Activated CD4-positive, alpha-beta memory T cell treated with anti-CD3 and anti-CD28 coated beads for 36 hours (primary cell): ENCODE data around the gene PIK3R5. TPM values are rescaled to one million over a fixed set of nuclear protein-coding genes. Genes with fewer than 3 reads are reported as not detected.

Source experiments
- CTCF ChIA-PET: fragments of 350-600 bp; sonication (Branson Sonifier 250); formaldehyde crosslinking; loops from one replicate; lab custom pipeline; 2021; ENCODE audit warnings: antibody characterized with exemption, inconsistent platforms; lab: Charles Lee
- POLR2A ChIA-PET: fragments of 350-600 bp; sonication (Branson Sonifier 250); formaldehyde crosslinking; loops from one replicate; lab custom pipeline; 2021; ENCODE audit warnings: antibody characterized with exemption; lab: Charles Lee
- DNase-seq: peaks from one replicate; pipeline ENCODE4 v3.0.0-alpha.2; 2020
- H3K27ac Mint-ChIP-seq: one replicate; pipeline ENCODE4 v1.8.0; 2021; ENCODE audit warnings: mixed read lengths
- H3K27me3 Mint-ChIP-seq: one replicate; pipeline ENCODE4 v1.8.0; 2021; ENCODE audit warnings: mixed read lengths
- H3K36me3 Mint-ChIP-seq: one replicate; pipeline ENCODE4 v1.8.0; 2021; ENCODE audit warnings: mixed read lengths
- H3K4me1 Mint-ChIP-seq: one replicate; pipeline ENCODE4 v1.8.0; 2021; ENCODE audit warnings: low read depth, mixed read lengths
- H3K4me3 Mint-ChIP-seq: one replicate; pipeline ENCODE4 v1.8.0; 2021; ENCODE audit warnings: mild to moderate bottlenecking, mixed read lengths
- H3K9me3 Mint-ChIP-seq: one replicate; pipeline ENCODE4 v1.8.0; 2021; ENCODE audit warnings: mixed read lengths
- intact Hi-C: fragments of 100-400 bp; cut with micrococcal nuclease; formaldehyde crosslinking; loops from one replicate; pipeline ENCODE4 v1.15.1; 2023
- total RNA-seq, 2 experiments: library from RNA; stranded (reverse); gene quantifications; one replicate each; pipeline ENCODE4 v1.2.3, GENCODE V29; 2021

Gene PIK3R5
- total RNA-seq, 2 experiments from 2014 or later, result 20.7 to 22.4 TPM

DNA sequence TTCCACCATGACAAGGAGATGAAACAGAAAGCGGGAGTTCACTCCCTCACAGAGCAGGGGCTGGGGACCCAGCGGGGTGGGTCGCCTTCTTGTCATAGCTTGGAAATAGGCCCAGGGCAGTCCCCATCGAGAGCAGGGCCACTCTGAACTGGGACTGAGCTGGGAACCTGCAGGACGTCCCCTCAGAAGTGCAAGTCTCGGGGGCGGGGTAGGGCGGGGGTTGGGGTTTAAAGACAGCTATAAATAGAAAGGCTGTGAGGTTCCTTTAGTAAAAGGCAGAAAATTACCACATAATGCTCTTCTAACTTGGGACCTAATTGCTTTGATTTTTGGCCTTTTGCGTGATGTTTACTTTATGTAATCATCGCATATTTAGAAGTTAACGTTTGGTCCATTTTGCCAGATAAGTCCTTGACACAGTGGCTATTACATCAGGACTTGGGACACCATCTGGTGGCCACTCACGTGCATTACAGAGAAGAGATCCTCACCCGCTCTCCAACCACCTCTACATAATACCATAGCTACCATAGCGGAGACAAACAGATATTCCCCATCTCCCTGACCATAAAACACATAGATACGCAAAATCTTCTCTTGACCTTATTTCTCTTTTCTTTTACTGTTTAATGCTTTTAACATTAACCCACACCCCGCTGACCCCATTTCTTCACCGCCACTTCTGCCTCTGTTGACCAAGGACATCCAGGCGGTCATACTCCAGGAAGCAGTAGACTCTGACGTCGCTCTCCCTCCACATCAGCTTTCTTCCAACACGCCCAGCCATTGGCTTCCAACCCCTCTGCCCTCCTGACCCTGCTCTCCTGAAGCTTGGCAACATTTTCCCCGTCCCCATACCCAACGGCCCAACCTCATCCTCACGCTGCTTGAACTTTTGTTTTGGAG lies 70.6 kb downstream of the PIK3R5 start:
- intact Hi-C loops, result loop anchor here (1.0 to 10.0 kb wide), 5 partner anchors 38 to 510 kb away; partner anchors contain the start of genes NDEL1 and RPL26
- no peak overlapping the region for H3K4me3 Mint-ChIP-seq

DNA sequence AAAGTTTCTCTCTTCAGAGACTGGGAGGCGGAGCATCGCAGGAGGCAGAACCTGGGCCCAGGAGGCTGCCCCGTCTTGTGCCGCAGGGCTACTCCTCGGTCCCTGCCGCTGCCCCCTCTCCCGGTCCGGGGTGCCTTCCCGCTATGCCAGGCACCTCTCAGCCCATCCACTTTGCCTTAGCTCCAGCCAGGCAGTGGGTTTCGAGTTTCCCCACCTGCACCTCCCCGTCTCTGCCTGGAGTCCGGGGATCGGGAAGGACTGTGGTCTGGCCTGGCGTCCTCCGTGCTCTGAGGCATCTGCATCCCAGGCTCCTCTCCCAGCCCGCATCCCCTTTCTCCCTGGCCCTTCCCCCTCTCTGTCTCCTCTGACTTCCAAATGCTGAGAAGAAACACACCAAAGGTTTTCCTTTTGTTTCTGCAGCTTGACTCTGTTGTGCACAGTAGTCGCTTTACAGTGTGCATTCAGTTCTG lies 71.3 kb downstream of the PIK3R5 start:
- Mint-ChIP-seq H3K4me1 (peaks cover 59% of the 10 kb centered on the region), H3K27me3 (no peaks in the 10 kb centered on the region), H3K27ac (no peak overlapping the region), H3K36me3 (peaks cover 27% of the 10 kb centered on the region), H3K4me3 (no peak overlapping the region), H3K9me3 (no peaks in the 10 kb centered on the region)
- ChIA-PET POLR2A (interaction anchor here (1.2 kb wide), 1 partner anchor 28 kb away, joined by 3 read pairs; no protein-coding TSS in a partner anchor), CTCF (interaction anchor here (0.6 to 5.5 kb wide), 17 partner anchors 12 to 484 kb away, joined by 3 to 38 read pairs (median 6); partner anchors contain the start of gene PIK3R6)
- no peak for DNase-seq
- intact Hi-C loops, result loop anchor here (10.0 kb wide), 1 partner anchor 509 kb away; the partner anchor contains the start of gene RPL26

More for the DNA sequence above, 70.6 kb downstream of the PIK3R5 start:
- H3K36me3 Mint-ChIP-seq, result peaks cover 26% of the 10 kb centered on the region
- CTCF ChIA-PET, result interaction anchor here (0.5 to 5.5 kb wide), 29 partner anchors 11 to 484 kb away, joined by 3 to 38 read pairs (median 4); partner anchors contain the start of gene PIK3R6
- no peak overlapping the region for H3K27ac Mint-ChIP-seq
- peak; percentile 68 for DNase-seq
- POLR2A ChIA-PET, result interaction anchor here (1.2 kb wide), 1 partner anchor 29 kb away, joined by 3 read pairs; no protein-coding TSS in a partner anchor
- H3K27me3 Mint-ChIP-seq, result no peaks in the 10 kb centered on the region
- no peaks in the 10 kb centered on the region for H3K9me3 Mint-ChIP-seq
- H3K4me1 Mint-ChIP-seq, result peaks cover 64% of the 10 kb centered on the region

- DNase-seq, result no peak
Observed at GRCh38 chr17:8893621-8894201, 71.8 kb downstream of the PIK3R5 start.

DNA sequence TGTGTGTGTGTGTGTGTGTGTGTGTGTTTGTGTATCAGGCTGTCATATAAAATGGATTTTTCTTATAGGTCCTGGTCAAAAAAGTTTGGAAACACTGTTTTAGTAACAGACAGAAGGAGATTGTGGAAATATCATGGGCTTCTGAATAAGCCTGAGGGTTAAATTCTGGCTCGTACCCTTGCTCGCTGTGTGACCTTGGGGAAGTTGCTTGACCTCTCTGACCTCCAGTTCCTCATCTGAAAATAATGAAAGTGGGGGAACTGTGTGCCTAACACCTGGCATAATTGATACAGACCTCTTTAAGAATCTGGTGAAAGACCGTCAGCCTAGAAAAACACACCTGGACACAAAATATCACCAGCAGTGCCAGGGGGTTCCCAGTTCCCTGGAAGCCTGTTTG lies 72.4 kb downstream of the PIK3R5 start:
- DNase-seq, result no peak
- peaks cover 47% of the 10 kb centered on the region for H3K4me1 Mint-ChIP-seq
- H3K27ac Mint-ChIP-seq, result no peak overlapping the region
- no peaks in the 10 kb centered on the region for H3K9me3 Mint-ChIP-seq
- intact Hi-C loops, result loop anchor here (10.0 kb wide), 1 partner anchor 508 kb away; the partner anchor contains the start of gene RPL26
- H3K27me3 Mint-ChIP-seq, result no peaks in the 10 kb centered on the region
- POLR2A ChIA-PET, result interaction anchor here (1.2 kb wide), 1 partner anchor 27 kb away, joined by 3 read pairs; no protein-coding TSS in a partner anchor
- H3K36me3 Mint-ChIP-seq, result peaks cover 26% of the 10 kb centered on the region
- CTCF ChIA-PET, result interaction anchor here (1.0 to 5.5 kb wide), 4 partner anchors 17 to 107 kb away, joined by 3 to 38 read pairs (median 16); no protein-coding TSS in a partner anchor
- H3K4me3 Mint-ChIP-seq, result no peak overlapping the region

More at GRCh38 chr17:8893621-8894201, 71.8 kb downstream of the PIK3R5 start:
- Mint-ChIP-seq H3K27me3 (no peaks in the 10 kb centered on the region), H3K9me3 (no peaks in the 10 kb centered on the region), H3K4me3 (no peak overlapping the region), H3K4me1 (peaks cover 54% of the 10 kb centered on the region), H3K27ac (no peak overlapping the region), H3K36me3 (peaks cover 27% of the 10 kb centered on the region)
- intact Hi-C loops, result loop anchor here (10.0 kb wide), 1 partner anchor 509 kb away; the partner anchor contains the start of gene RPL26
- POLR2A ChIA-PET, result interaction anchor here (1.2 kb wide), 1 partner anchor 28 kb away, joined by 3 read pairs; no protein-coding TSS in a partner anchor
- CTCF ChIA-PET, result interaction anchor here (1.0 to 5.5 kb wide), 5 partner anchors 25 to 288 kb away, joined by 4 to 38 read pairs (median 8); partner anchors contain the start of gene PIK3R6

GRCh38 chr17:8892338-8892690 lies 73.2 kb downstream of the PIK3R5 start:
- Mint-ChIP-seq H3K4me3 (no peak overlapping the region), H3K9me3 (no peaks in the 10 kb centered on the region), H3K27ac (no peak overlapping the region), H3K27me3 (no peaks in the 10 kb centered on the region), H3K4me1 (peaks cover 40% of the 10 kb centered on the region), H3K36me3 (peaks cover 21% of the 10 kb centered on the region)
- CTCF ChIA-PET, result interaction anchor here (1.0 to 5.5 kb wide), 4 partner anchors 16 to 509 kb away, joined by 3 to 38 read pairs (median 3); no protein-coding TSS in a partner anchor
- POLR2A ChIA-PET, result interaction anchor here (1.0 kb wide), 2 partner anchors 64 to 103 kb away, joined by 3 read pairs; no protein-coding TSS in a partner anchor
- peak; percentile 29 for DNase-seq
- intact Hi-C loops, result loop anchor here (10.0 kb wide), 1 partner anchor 508 kb away; the partner anchor contains the start of gene RPL26

GRCh38 chr17:8890671-8891070 lies 74.8 kb downstream of the PIK3R5 start:
- intact Hi-C loops, result loop anchor here (10.0 kb wide), 1 partner anchor 506 kb away; the partner anchor contains the start of gene RPL26
- no peaks in the 10 kb centered on the region for H3K27me3 Mint-ChIP-seq
- DNase-seq, result no peak
- H3K9me3 Mint-ChIP-seq, result no peaks in the 10 kb centered on the region
- ChIA-PET CTCF (interaction anchor here (1.1 to 1.5 kb wide), 2 partner anchors 105 to 107 kb away, joined by 3 to 4 read pairs; no protein-coding TSS in a partner anchor), POLR2A (no interaction called here)
- H3K36me3 Mint-ChIP-seq, result peaks cover 26% of the 10 kb centered on the region
- peaks cover 24% of the 10 kb centered on the region for H3K4me1 Mint-ChIP-seq
- no peak overlapping the region for H3K27ac Mint-ChIP-seq
- no peak overlapping the region for H3K4me3 Mint-ChIP-seq

DNA sequence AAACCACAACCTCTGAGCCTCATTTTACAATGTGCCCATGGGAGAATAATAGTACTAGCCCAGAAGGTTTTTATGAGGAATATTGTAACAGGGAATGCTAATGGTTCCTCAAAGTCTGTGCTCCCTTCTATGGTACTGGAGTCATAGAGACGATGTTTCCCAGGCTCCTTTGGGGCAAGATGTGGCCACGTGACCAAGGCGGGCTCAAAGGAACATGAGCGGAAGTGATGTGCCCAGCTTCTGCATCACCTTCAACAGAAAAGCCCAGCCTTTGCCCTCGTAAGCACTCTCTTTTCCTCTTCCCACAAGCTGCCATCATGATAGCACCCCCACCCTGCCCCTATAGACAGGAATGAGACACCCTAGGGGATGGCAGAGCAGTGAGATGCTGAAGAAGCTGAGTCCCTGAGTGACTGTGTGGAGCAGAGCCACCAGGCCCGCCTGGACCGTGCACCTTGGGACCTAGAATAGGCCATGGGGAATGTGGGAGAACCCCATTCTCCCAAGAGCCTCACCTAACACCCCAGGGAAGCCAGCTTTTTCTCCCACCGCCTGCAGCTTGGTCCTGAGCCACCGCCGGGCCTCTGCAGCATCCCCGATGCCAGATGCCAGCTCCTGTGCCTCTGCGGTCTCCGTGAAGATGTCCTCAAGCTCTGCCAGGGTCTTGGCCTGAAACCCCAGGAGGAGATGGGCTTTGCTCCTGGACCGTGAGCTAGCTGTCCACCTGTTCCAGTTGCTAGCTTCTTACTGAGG lies 75.9 kb downstream of the PIK3R5 start:
- H3K36me3 Mint-ChIP-seq, result peaks cover 26% of the 10 kb centered on the region
- H3K9me3 Mint-ChIP-seq, result no peaks in the 10 kb centered on the region
- POLR2A ChIA-PET, result interaction anchor here (1.2 kb wide), 1 partner anchor 10 kb away, joined by 3 read pairs; no protein-coding TSS in a partner anchor
- DNase-seq, result no peak
- peaks cover 15% of the 10 kb centered on the region for H3K4me1 Mint-ChIP-seq
- H3K27ac Mint-ChIP-seq, result no peak overlapping the region
- H3K27me3 Mint-ChIP-seq, result no peaks in the 10 kb centered on the region
- intact Hi-C loops, result loop anchor here (10.0 kb wide), 1 partner anchor 505 kb away; the partner anchor contains the start of gene RPL26
- CTCF ChIA-PET, result interaction anchor here (0.7 to 1.5 kb wide), 3 partner anchors 106 to 109 kb away, joined by 3 to 4 read pairs (median 4); no protein-coding TSS in a partner anchor
- H3K4me3 Mint-ChIP-seq, result no peak overlapping the region

DNA sequence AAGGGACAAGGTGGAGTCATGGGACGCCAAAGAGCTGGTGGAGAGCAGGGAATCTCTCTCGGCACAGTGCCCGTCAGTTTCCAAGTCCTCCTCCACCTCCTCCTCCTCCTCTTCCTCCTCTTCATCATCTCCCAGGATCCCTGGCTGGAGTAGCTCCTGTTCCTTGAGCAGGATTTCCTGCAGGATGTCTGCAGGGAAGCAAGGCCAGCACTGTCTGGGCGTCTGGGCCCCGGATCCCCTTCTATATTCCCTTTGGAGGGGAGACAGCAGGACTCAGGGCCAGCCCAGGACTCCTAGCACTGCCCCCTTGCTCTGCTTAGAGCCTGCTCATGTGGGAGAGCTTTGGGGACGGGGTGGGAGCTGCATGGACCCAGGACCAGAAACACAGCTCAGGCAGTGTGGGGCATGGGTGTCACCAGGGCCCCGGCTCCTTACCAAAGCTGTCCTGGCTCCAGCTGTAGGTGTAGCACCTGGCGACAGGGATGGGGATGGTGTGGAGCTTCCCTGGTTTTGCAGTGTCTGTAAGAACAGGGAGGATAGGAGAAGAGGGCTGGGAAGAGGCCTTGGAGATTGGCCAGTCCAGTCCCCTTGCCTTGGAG lies 76.7 kb downstream of the PIK3R5 start:
- peaks cover 31% of the 10 kb centered on the region for H3K36me3 Mint-ChIP-seq
- ChIA-PET CTCF (interaction anchor here (0.7 to 0.8 kb wide), 2 partner anchors 12 to 109 kb away, joined by 3 to 4 read pairs; no protein-coding TSS in a partner anchor), POLR2A (no interaction called here)
- no peaks in the 10 kb centered on the region for H3K9me3 Mint-ChIP-seq
- no peak for DNase-seq
- H3K4me3 Mint-ChIP-seq, result no peak overlapping the region
- intact Hi-C loops, result no loop called here
- H3K4me1 Mint-ChIP-seq, result peaks cover 12% of the 10 kb centered on the region
- H3K27me3 Mint-ChIP-seq, result no peaks in the 10 kb centered on the region
- H3K27ac Mint-ChIP-seq, result no peak overlapping the region

DNA sequence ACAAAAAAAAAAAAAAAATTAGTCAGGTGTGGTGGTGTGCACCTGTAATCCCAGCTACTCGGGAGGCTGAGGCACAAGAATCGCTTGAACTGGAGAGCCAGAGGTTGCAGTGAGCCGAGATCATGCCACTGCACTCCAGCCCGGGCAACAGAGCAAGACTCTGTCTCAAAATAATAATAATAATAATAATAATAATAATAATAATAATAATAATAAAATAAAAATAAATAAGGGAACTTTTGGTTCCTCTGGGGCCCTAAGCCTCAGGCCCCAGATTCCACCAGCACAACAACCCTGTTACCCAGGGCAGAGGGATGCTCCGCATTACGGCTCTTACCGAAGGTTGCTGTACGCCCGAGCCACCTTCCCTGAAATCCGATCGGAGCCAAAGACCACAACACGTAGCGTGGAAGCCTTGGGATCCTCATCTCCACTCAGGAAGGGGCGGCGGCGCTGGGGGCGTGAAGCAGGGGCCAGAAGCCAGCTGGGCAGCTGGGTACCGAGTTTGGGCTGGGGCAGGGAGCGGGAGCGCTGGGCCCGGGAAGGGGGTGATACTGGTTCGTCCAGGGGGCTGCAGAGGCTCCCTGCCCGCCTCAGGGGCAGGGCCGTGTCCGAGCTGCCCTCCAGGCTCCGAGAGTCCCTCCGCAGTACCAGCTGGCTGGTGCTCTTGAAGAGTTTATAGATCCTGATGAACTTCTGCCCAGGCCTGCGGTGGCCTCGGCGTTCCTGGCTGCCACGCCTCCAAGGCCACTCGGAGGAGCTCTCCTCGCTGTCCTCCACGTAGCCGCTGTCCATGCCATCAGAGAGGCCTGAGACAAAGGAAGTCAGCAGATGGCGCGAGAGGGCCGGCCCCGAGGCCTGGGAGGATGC lies 77.4 kb downstream of the PIK3R5 start:
- Mint-ChIP-seq H3K4me3 (no peak overlapping the region), H3K4me1 (peaks cover 12% of the 10 kb centered on the region), H3K27ac (no peak overlapping the region), H3K36me3 (peaks cover 31% of the 10 kb centered on the region), H3K9me3 (no peaks in the 10 kb centered on the region), H3K27me3 (no peaks in the 10 kb centered on the region)
- ChIA-PET CTCF (interaction anchor here (0.8 kb wide), 1 partner anchor 13 kb away, joined by 3 read pairs; no protein-coding TSS in a partner anchor), POLR2A (no interaction called here)
- intact Hi-C loops, result no loop called here
- no peak for DNase-seq

DNA sequence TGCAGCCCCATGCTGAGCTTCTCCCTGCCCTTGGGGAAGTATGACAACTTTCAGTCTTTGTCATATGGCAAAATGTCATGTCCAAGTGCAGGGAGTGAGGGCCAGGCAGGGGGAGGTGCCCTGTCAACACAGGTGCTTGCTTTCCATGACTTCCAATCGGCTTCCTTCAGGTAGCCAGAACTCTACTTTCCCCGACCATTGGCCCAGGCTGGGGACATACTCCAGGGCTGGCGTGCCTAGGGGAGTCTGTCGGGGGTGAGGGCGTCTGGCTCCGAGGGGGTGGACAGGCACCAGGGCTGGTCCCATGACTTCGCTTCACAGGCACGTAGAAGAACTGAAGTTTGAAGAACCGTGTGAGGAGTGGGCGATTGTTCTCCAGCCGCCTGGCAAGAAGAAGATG lies 78.2 kb downstream of the PIK3R5 start:
- no peaks in the 10 kb centered on the region for H3K27me3 Mint-ChIP-seq
- H3K4me3 Mint-ChIP-seq, result no peak overlapping the region
- H3K27ac Mint-ChIP-seq, result no peak overlapping the region
- no peak for DNase-seq
- peaks cover 34% of the 10 kb centered on the region for H3K36me3 Mint-ChIP-seq
- H3K4me1 Mint-ChIP-seq, result peaks cover 5% of the 10 kb centered on the region
- no peaks in the 10 kb centered on the region for H3K9me3 Mint-ChIP-seq
- intact Hi-C loops, result no loop called here
- POLR2A ChIA-PET, result no interaction called here
- CTCF ChIA-PET, result no interaction called here
